Measurements from ENCODE around the gene MIF4GD. TPM values are rescaled to one million over a fixed set of nuclear protein-coding genes. Genes with fewer than 3 reads are reported as not detected.

Gene MIF4GD
- total RNA-seq, 2 experiments from 2014 or later, result 39.0 to 39.1 TPM

GRCh38 chr17:75270218-75270965, 639 bp downstream of the MIF4GD start:
- Mint-ChIP-seq H3K9me3 (ENCODE audit: low read depth) (no peaks in the 10 kb centered on the region), H3K4me3 (peak overlapping the region; percentile 82), H3K4me1 (peaks cover 21% of the 10 kb centered on the region), H3K27ac (peak overlapping the region; percentile 75), H3K36me3 (ENCODE audit: low read depth) (peaks cover 43% of the 10 kb centered on the region), H3K27me3 (no peaks in the 10 kb centered on the region)
- intact Hi-C loops (cut with DNase I, micrococcal nuclease), result loop anchor here in 1 of 2 experiments (1.0 to 5.0 kb wide), 3 partner anchors 9 to 134 kb away; partner anchors contain the start of genes GGA3, GRB2 and MRPS7
- DNase-seq (peak; percentile 75), ATAC-seq (peak; percentile 46)
- POLR2A ChIA-PET, result interaction anchor here (0.6 to 3.6 kb wide), 8 partner anchors 9 to 135 kb away, joined by 3 to 57 read pairs (median 6); partner anchors contain the start of genes GGA3, GRB2, JPT1 and MRPS7
- CTCF ChIA-PET, result interaction anchor here (0.5 to 6.4 kb wide), 30 partner anchors 10 to 390 kb away, joined by 3 to 78 read pairs (median 3); partner anchors contain the start of genes CDR2L, GGA3, MRPS7 and SLC25A19

- Mint-ChIP-seq H3K27me3 (no peaks in the 10 kb centered on the region), H3K4me1 (peaks cover 21% of the 10 kb centered on the region), H3K9me3 (ENCODE audit: low read depth) (no peaks in the 10 kb centered on the region), H3K4me3 (peak overlapping the region; percentile 82), H3K36me3 (ENCODE audit: low read depth) (peaks cover 42% of the 10 kb centered on the region), H3K27ac (peak overlapping the region; percentile 75)
- peak; percentile 10 for ATAC-seq
- CTCF ChIA-PET, result interaction anchor here (0.6 to 6.4 kb wide), 13 partner anchors 9 to 156 kb away, joined by 3 to 78 read pairs (median 4); partner anchors contain the start of genes GGA3, MRPS7, SLC25A19 and SUMO2
- POLR2A ChIA-PET, result interaction anchor here (0.6 to 3.6 kb wide), 5 partner anchors 8 to 136 kb away, joined by 3 to 57 read pairs (median 13); partner anchors contain the start of genes GGA3, GRB2, MRPS7 and SLC25A19
- peak; percentile 35 for DNase-seq
- intact Hi-C loops (cut with DNase I, micrococcal nuclease), result loop anchor here (1.0 to 10.0 kb wide), 5 partner anchors 9 to 585 kb away; partner anchors contain the start of genes CASKIN2 (in 1 of the 2), GGA3 (in 1 of the 2), GRB2 (in 1 of the 2) and MRPS7 (in 1 of the 2)
Observed at GRCh38 chr17:75269844-75270217, 1.2 kb downstream of the MIF4GD start.

GRCh38 chr17:75267411-75268232, 3.4 kb downstream of the MIF4GD start:
- CTCF ChIA-PET, result interaction anchor here (0.6 to 6.4 kb wide), 4 partner anchors 7 to 29 kb away, joined by 3 to 78 read pairs (median 4); partner anchors contain the start of genes GGA3, MRPS7 and SLC25A19
- no peaks in the 10 kb centered on the region for H3K9me3 Mint-ChIP-seq (ENCODE audit: low read depth)
- intact Hi-C loops (cut with DNase I, micrococcal nuclease), result loop anchor here (10.0 kb wide), 2 partner anchors 247 to 587 kb away; partner anchors contain the start of genes CASKIN2 (in 1 of the 2), TSEN54 (in 1 of the 2) and WBP2 (in 1 of the 2)
- no peak overlapping the region for H3K4me3 Mint-ChIP-seq
- H3K27ac Mint-ChIP-seq, result peak overlapping the region; percentile 19
- DNase-seq, result no peak
- no peaks in the 10 kb centered on the region for H3K27me3 Mint-ChIP-seq
- H3K36me3 Mint-ChIP-seq (ENCODE audit: low read depth), result peaks cover 40% of the 10 kb centered on the region
- no peak for ATAC-seq
- POLR2A ChIA-PET, result interaction anchor here (1.4 kb wide), 1 partner anchor 18 kb away, joined by 3 read pairs; no protein-coding TSS in a partner anchor
- peaks cover 25% of the 10 kb centered on the region for H3K4me1 Mint-ChIP-seq

DNA sequence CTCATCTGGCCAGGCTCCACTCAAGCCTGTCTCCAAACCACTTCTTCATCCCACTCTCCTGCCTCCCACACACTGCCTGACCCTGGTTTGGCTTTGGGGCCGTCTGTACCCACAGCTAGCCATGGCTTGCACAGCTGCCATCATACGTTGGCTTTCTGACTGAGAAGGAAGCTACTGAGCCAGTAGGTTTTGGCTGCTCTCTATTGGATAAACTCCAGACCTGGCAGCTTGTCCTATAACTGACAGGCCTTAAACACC, 3.9 kb downstream of the MIF4GD start:
- H3K4me3 Mint-ChIP-seq, result no peak overlapping the region
- ATAC-seq (no peak), DNase-seq (no peak)
- intact Hi-C loops (cut with DNase I, micrococcal nuclease), result loop anchor here (10.0 kb wide), 2 partner anchors 248 to 588 kb away; partner anchors contain the start of genes CASKIN2 (in 1 of the 2), TSEN54 (in 1 of the 2) and WBP2 (in 1 of the 2)
- no peaks in the 10 kb centered on the region for H3K9me3 Mint-ChIP-seq (ENCODE audit: low read depth)
- H3K4me1 Mint-ChIP-seq, result peaks cover 27% of the 10 kb centered on the region
- no peaks in the 10 kb centered on the region for H3K27me3 Mint-ChIP-seq
- CTCF ChIA-PET, result interaction anchor here (0.6 to 1.2 kb wide), 3 partner anchors 22 to 29 kb away, joined by 3 to 7 read pairs (median 4); partner anchors contain the start of gene SLC25A19
- POLR2A ChIA-PET, result interaction anchor here (1.4 kb wide), 1 partner anchor 17 kb away, joined by 3 read pairs; no protein-coding TSS in a partner anchor
- H3K36me3 Mint-ChIP-seq (ENCODE audit: low read depth), result peaks cover 41% of the 10 kb centered on the region
- peak overlapping the region; percentile 42 for H3K27ac Mint-ChIP-seq

GRCh38 chr17:75266316-75267152, 4.5 kb downstream of the MIF4GD start:
- no peaks in the 10 kb centered on the region for H3K9me3 Mint-ChIP-seq (ENCODE audit: low read depth)
- no peak overlapping the region for H3K4me3 Mint-ChIP-seq
- no peak for DNase-seq
- ChIA-PET CTCF (interaction anchor here (0.6 to 1.1 kb wide), 2 partner anchors 23 to 26 kb away, joined by 3 to 7 read pairs; partner anchors contain the start of gene SLC25A19), POLR2A (interaction anchor here (1.4 kb wide), 1 partner anchor 17 kb away, joined by 3 read pairs; no protein-coding TSS in a partner anchor)
- peaks cover 39% of the 10 kb centered on the region for H3K36me3 Mint-ChIP-seq (ENCODE audit: low read depth)
- H3K27me3 Mint-ChIP-seq, result no peaks in the 10 kb centered on the region
- ATAC-seq, result no peak
- peaks cover 25% of the 10 kb centered on the region for H3K4me1 Mint-ChIP-seq
- H3K27ac Mint-ChIP-seq, result peak overlapping the region; percentile 42
- intact Hi-C loops (cut with DNase I, micrococcal nuclease), result loop anchor here (10.0 kb wide), 2 partner anchors 248 to 588 kb away; partner anchors contain the start of genes CASKIN2 (in 1 of the 2), TSEN54 (in 1 of the 2) and WBP2 (in 1 of the 2)

- Mint-ChIP-seq H3K4me1 (peaks cover 25% of the 10 kb centered on the region), H3K27me3 (no peaks in the 10 kb centered on the region), H3K36me3 (ENCODE audit: low read depth) (peaks cover 39% of the 10 kb centered on the region), H3K9me3 (ENCODE audit: low read depth) (no peaks in the 10 kb centered on the region), H3K4me3 (no peak overlapping the region), H3K27ac (no peak overlapping the region)
- CTCF ChIA-PET, result interaction anchor here (0.5 to 0.9 kb wide), 2 partner anchors 143 to 146 kb away, joined by 3 to 5 read pairs; no protein-coding TSS in a partner anchor
- POLR2A ChIA-PET, result no interaction called here
- DNase-seq, result no peak
- no peak for ATAC-seq
- intact Hi-C loops (cut with DNase I, micrococcal nuclease), result loop anchor here (10.0 kb wide), 2 partner anchors 249 to 589 kb away; partner anchors contain the start of genes CASKIN2 (in 1 of the 2), TSEN54 (in 1 of the 2) and WBP2 (in 1 of the 2)
Observed at GRCh38 chr17:75265614-75266315, 5.3 kb downstream of the MIF4GD start.

- peak overlapping the region; percentile 96 for H3K27ac Mint-ChIP-seq
- POLR2A ChIA-PET, result interaction anchor here (0.5 to 4.5 kb wide), 7 partner anchors 8 to 253 kb away, joined by 3 to 73 read pairs (median 5); partner anchors contain the start of genes MIF4GD, SLC25A19 and TSEN54
- CTCF ChIA-PET, result interaction anchor here (0.7 to 5.5 kb wide), 10 partner anchors 8 to 149 kb away, joined by 3 to 78 read pairs (median 6); partner anchors contain the start of genes MIF4GD and SLC25A19
- H3K4me1 Mint-ChIP-seq, result peaks cover 35% of the 10 kb centered on the region
- no peak for ATAC-seq
- no peak for DNase-seq
- peak overlapping the region; percentile 88 for H3K4me3 Mint-ChIP-seq
- intact Hi-C loops (cut with DNase I, micrococcal nuclease), result loop anchor here (10.0 kb wide), 2 partner anchors 252 to 592 kb away; partner anchors contain the start of genes CASKIN2 (in 1 of the 2), TSEN54 (in 1 of the 2) and WBP2 (in 1 of the 2)
- H3K27me3 Mint-ChIP-seq, result no peaks in the 10 kb centered on the region
- H3K36me3 Mint-ChIP-seq (ENCODE audit: low read depth), result peaks cover 48% of the 10 kb centered on the region
- no peaks in the 10 kb centered on the region for H3K9me3 Mint-ChIP-seq (ENCODE audit: low read depth)
Observed at GRCh38 chr17:75263055-75263454, 8.0 kb downstream of the MIF4GD start.

GRCh38 chr17:75262112-75262606, 8.9 kb downstream of the MIF4GD start:
- peaks cover 44% of the 10 kb centered on the region for H3K36me3 Mint-ChIP-seq (ENCODE audit: low read depth)
- H3K27me3 Mint-ChIP-seq, result no peaks in the 10 kb centered on the region
- peak overlapping the region; percentile 88 for H3K4me3 Mint-ChIP-seq
- ATAC-seq (peak; percentile 9), DNase-seq (peak; percentile 31)
- intact Hi-C loops (cut with DNase I, micrococcal nuclease), result loop anchor here (10.0 kb wide), 2 partner anchors 253 to 593 kb away; partner anchors contain the start of genes CASKIN2 (in 1 of the 2), TSEN54 (in 1 of the 2) and WBP2 (in 1 of the 2)
- H3K4me1 Mint-ChIP-seq, result peaks cover 41% of the 10 kb centered on the region
- POLR2A ChIA-PET, result interaction anchor here (0.5 to 4.5 kb wide), 14 partner anchors 9 to 254 kb away, joined by 3 to 73 read pairs (median 4); partner anchors contain the start of genes MIF4GD, SLC25A19, SUMO2 and TSEN54
- H3K9me3 Mint-ChIP-seq (ENCODE audit: low read depth), result no peaks in the 10 kb centered on the region
- CTCF ChIA-PET, result interaction anchor here (0.5 to 5.5 kb wide), 19 partner anchors 9 to 1055 kb away, joined by 3 to 78 read pairs (median 3); partner anchors contain the start of genes MIF4GD, NUP85, SLC25A19 and TSEN54
- H3K27ac Mint-ChIP-seq, result peak overlapping the region; percentile 96

Measured in activated CD4-positive, alpha-beta T cell treated with anti-CD3 and anti-CD28 coated beads for 36 hours (primary cell).